ENCODE data around the gene PELI2.
A peak's percentile ranks its signal among the peaks of the same experiment; 100 is the strongest.

The PELI2 gene

GRCh38 chr14:56210571-56210970 lies 92.4 kb downstream of the PELI2 start:
- no peak for DNase-seq

GRCh38 chr14:56211084-56211483 lies 92.9 kb downstream of the PELI2 start:
- no peak for DNase-seq

GRCh38 chr14:56211844-56212243 lies 93.6 kb downstream of the PELI2 start:
- DNase-seq, result no peak

GRCh38 chr14:56212521-56212920 lies 94.3 kb downstream of the PELI2 start:
- DNase-seq, result no peak

GRCh38 chr14:56213306-56213705 lies 95.1 kb downstream of the PELI2 start:
- DNase-seq, result no peak

- no peak for DNase-seq
These were observed 97.0 kb downstream of the PELI2 start for GRCh38 chr14:56215180-56215579.

GRCh38 chr14:56216626-56217379 lies 98.6 kb downstream of the PELI2 start:
- DNase-seq, result peak; percentile 96

GRCh38 chr14:56217380-56218045 lies 99.3 kb downstream of the PELI2 start:
- DNase-seq, result peak; percentile 88

GRCh38 chr14:56219666-56220413 lies 101.6 kb downstream of the PELI2 start:
- peak; percentile 97 for DNase-seq

GRCh38 chr14:56221382-56222128 lies 103.3 kb downstream of the PELI2 start:
- no peak for DNase-seq

GRCh38 chr14:56224229-56224628 lies 106.0 kb downstream of the PELI2 start:
- DNase-seq, result peak; percentile 91

GRCh38 chr14:56224691-56225681 lies 106.8 kb downstream of the PELI2 start:
- peak; percentile 70 for DNase-seq

GRCh38 chr14:56235388-56235787 lies 117.2 kb downstream of the PELI2 start:
- DNase-seq, result no peak

- no peak for DNase-seq
These were observed 119.2 kb downstream of the PELI2 start for GRCh38 chr14:56237398-56237797.

GRCh38 chr14:56241461-56241860 lies 123.2 kb downstream of the PELI2 start:
- no peak for DNase-seq

- DNase-seq, result peak; percentile 69
These were observed 124.9 kb downstream of the PELI2 start for GRCh38 chr14:56243110-56243509.

- no peak for DNase-seq
These were observed 126.1 kb downstream of the PELI2 start for GRCh38 chr14:56244138-56244789.

- peak; percentile 74 for DNase-seq
These were observed 129.4 kb downstream of the PELI2 start for GRCh38 chr14:56247495-56248200.

- DNase-seq, result no peak
These were observed 130.2 kb downstream of the PELI2 start for GRCh38 chr14:56248442-56248841.

- DNase-seq, result no peak
These were observed 142.8 kb downstream of the PELI2 start for GRCh38 chr14:56261046-56261445.

- DNase-seq, result no peak
These were observed 144.3 kb downstream of the PELI2 start for GRCh38 chr14:56262530-56262929.

Data from NCI-H82 (cell line).